DMS79 (cell line): ENCODE results near the gene GDI2.
"Not testable (repeated sequence)": the region's sequence is repeated elsewhere in the genome, so short reads cannot be mapped to it uniquely, and the experiment has no call there.

Experiments
- DNase-seq: peaks from one replicate; lab custom pipeline; 2025; lab: John Stamatoyannopoulos, UW

Gene GDI2

DNA sequence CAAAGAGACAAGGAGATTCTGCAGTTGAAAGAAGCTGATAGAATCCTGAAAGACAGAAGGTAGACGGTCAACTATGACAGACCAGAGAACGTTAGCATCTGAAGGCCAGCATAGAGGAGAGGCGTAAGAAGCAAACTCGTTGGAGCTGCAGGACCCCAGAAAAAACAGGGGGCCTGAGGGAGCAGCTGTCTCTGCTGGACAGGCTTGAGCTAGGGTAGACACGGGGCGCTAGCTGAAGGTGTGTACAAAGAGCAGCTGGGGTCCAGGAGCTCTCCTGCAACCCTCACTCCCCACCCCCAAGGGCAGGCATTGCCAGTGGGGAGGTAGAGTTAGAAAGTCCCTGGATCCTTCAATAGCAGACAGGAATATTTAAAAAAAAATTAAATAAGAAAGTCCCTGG, 14.6 kb upstream of the GDI2 start:
- no peak for DNase-seq

DNA sequence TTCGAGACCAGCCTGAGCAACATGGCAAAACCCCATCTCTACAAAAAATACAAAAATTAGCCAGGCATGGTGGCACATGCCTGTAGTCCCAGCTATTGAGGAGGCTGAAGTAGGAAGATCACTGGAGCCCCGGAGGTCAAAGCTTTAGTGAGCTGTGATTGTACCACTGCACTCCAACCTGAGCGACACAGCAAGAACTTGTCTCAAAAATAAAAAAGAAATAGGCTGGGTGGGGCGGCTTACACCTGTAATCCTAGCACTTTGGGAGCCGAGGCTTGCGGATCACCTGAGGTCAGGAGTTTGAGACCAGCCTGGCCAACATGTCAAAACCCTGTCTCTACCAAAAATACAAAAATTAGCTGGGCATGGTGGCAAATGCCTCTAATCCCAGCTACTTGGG, 13.3 kb upstream of the GDI2 start:
- not testable (repeated sequence) for DNase-seq

DNA sequence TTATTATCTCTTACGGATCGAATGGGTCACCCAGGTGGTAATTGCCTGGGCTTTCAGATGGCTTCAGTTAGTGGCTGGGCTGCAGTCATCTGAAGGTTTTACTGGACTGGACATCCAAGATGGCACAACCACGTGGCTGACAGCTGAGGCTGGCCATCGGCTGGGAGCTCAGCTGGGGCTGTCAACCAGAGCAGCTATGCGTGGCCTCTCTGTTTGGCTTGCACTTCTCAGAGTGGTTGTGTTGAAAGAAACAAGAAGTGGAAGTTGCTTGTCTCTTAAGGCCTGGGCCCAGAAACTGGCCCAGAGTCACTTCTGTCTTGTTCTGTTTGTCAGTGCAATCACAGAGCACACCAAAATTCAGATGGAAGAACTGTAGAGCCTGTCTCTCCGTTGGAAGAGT, 5.7 kb upstream of the GDI2 start:
- DNase-seq: no peak

DNA sequence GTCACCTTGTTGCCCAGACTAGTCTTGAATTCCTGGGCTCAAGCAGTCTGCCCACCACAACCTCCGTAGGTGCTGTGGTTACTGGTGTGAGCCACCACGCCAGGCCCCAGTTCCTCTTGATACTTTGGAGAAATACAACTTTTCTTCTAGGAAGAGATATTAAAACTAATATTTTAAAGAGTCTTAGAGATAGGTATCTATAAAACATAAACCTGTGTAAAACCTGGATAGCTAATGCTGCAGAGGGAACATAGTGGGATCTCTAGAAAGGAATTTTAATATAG, 4.8 kb upstream of the GDI2 start:
- DNase-seq: no peak

DNA sequence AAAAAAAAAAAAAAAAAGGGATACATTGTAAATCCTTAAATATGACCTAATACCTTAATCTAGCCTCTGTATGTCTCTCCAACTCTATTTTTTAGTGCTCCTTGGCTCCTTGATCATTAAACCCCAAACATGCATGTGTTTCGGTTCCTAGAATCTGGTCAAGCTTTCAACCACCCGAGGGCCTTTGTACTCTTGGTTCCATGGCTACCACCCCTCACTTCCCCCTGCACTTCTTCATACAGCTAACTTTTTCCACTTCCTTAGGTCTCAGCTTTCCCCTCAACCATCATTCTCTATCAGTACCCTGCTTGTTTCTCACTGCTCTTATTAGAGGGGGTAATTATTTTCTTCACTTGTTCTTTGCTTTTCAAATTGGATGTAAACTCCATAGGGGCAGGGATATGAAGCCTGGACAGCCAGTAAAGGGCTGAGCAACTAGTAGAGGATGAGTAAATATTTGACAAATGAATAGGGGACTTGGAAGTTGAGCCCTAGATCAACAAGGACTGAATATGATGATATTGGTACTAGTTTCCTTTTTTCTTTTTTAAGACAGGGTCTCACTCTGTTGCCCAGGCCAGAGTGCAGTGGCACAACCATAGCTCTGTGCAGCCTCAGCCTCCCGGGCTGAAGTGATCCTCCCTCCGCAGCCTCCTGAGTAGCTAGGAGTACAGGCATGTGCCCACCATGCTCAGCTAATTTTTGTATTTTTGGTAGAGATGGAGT, 4.3 kb upstream of the GDI2 start:
- no peak for DNase-seq

DNA sequence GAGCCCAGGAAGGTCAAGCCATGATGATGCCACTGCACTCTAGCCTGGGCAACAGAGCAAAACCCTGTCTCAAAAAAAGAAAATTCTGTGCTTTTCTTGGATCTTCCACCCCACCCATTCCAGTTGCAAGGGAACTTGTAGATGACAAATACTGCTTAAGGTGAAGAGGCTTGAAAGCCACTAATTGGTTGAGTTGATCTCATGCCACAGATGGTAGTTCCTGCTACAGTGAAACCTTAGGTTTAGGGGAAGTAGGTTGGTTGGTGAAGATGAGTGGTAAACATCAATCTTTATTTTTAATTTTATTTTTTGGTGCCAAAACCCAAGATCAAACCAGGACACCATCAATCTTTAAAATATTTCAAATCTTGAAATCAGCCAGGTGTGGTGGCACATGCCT, 2.9 kb upstream of the GDI2 start:
- DNase-seq: no peak

DNA sequence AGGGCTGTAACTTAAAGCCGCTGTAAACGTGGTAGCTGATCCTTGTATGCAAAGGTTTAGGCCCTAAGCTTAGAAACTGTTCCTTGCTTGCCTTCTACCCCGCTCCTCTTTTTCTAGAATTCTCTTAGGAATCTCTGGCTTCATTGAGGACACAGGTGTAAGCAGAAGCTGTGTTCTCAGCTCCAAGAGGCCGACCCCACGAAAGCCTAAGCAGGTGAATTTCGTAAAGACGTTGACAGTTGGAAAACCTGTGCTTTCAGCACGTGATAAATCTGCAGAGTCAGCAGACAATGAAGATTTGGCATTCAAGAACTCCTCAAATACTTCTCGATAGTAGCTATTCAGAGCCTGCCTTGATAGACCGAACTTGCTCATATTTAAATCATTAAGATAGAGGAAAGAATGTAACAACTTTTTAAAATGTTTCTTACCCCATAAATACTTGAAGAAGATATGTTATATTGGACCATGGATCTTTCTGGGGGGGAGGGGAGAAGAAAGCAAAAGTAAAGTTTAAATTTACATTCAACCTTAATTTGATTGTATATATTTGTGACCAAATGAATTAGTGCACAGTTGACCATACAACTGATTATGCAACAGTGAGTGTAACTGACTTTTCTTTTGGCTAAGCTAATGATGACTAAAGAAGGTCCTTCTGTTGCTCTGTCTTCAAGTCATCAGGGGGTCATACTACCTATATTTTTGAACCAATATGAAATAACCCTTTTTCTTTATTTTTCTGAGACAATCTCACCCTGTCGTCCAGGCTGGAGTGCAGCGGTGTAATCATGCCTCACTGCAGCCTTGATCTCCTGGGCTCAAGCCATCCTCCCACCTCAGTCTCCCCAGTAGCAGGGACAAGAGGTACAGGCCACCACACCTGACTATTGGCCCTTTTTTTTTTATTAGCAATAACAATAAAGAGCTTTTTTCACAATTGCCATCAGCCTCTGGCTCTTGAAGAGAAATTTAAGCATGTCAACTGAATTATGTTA, 1.2 kb upstream of the GDI2 start:
- DNase-seq: peak; percentile 12

- no peak for DNase-seq
These were observed 218 bp downstream of the GDI2 start for GRCh38 chr10:5813091-5813340.

DNA sequence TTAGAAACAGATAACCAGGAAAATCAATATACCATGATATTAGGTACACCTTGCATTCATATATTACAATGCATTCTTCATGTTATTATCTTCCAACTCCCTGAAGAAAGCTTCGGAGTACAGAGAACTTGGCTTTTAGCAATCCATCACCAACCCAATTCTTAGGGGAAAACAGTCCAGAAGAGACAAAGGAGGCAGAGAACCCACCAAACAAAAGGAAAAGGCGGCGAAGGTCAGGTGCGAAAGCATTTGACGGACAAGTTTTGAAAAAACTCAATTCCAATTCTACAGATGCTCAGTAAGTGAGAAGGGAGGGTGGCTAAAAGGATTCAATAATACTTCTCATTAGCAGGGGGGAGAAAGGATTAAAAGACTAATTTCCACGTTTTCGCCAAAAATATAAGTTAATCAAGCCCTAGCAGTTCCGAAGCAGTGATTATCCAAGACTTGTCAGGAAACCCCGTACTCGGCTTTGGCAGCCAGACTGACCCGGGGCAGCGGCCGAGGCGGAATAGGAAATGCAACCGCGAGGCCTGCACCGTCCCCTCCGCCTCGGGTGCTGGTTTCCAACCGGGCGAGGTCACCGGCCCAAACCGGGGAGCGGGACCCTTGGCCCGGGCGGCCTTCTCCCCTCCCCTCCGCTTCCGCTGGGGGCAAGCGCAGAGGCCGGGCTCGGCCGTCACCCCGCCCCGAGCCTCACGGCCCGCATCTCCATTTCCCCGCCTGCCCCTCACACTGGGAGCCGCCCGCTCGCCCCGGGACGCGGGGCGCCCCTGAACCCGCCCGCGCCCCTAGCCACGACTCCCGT, 747 bp downstream of the GDI2 start:
- peak; percentile 2 for DNase-seq

GRCh38 chr10:5811387-5811821, 1.8 kb downstream of the GDI2 start:
- DNase-seq: peak; percentile 19

DNA sequence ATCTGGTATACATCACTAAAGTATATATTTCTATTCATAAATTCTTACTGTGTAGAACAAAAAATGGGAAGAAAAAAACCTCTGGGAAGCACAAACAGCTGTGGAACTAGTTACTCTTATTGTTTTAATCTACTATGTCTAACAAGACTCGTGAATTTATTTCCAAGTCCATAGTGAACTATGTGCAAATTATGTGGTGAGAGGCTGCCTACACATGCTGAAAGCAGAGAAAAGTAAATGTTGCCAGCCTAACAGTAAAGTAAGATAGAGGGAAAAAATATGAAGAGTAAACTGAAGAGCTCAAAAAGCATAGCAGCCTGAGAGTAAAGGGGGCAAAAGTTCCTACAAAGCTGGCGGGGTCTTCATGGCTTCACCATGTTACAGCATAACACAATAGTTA, 3.0 kb downstream of the GDI2 start:
- no peak for DNase-seq

DNA sequence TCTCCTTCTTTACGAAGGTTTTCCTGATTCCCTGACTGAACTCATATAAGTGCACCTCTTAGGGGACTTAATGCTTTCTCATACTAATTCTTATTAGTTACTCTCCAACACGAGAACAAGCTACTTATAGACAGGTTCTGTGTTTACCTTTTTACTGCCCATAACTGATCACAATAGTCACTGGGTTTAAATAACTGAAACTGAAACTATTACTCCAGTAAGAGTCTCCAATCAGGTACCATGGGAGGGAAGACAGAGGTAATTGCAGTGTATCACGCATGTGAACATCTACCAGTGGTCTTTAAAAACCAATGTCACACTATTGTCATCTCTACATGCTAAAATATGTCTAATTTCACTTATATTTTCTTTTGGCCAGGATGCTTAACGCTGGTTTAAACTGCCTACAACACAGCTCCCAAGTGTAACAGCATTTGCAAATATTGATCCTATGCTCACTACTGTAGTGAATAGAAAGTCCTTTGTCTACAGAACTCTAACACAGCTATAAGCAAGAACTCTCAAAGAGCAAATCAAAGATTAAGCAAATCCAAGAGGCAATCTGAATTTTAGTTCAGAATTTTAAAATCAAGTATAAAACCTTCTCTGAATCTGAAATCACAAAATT, 3.6 kb downstream of the GDI2 start:
- no peak for DNase-seq

GRCh38 chr10:5808783-5809392, 4.3 kb downstream of the GDI2 start:
- DNase-seq: not testable (repeated sequence)

- DNase-seq: no peak
These were observed 6.5 kb downstream of the GDI2 start for GRCh38 chr10:5806745-5807144.

- no peak for DNase-seq
These were observed 7.5 kb downstream of the GDI2 start for GRCh38 chr10:5805711-5806110.

DNA sequence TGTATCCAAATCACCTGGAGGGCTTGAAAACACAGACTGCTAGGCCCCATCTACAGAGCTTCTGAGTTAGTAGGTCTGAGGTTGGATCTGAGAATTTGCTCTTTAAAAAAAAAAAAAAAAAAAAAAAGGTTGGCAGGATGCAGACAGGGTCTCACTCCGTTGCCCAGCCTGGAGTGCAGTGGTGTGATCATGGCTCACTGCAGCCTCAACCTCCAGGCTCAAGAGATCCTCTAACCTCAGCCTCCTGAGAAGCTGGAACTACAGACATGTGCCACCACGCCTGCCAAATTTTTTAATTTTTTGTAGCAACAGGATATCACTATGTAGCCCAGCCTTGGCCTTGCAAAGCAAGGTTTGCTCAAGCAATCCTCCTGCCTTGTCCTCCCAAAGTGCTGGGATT, 8.0 kb downstream of the GDI2 start:
- DNase-seq: no peak

DNA sequence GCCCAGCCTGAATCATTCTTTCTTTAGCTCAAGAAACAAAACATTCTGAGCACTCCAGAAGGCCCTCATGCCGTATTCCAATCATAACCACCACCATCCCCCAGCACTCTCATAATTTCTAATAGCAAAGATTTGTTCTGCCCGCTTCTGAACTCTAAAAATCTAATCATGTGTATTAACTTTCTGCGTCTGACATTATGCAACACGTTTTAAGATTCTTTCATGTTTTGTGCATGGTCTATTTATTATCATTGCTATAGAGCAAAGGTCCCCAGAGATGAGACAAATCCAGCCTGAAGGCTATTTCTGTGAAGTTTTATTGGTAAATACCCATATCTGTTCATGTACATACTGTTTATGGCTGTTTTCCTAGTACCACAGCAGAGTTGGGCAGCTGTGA, 8.8 kb downstream of the GDI2 start:
- no peak for DNase-seq

GRCh38 chr10:5800782-5801181, 12.5 kb downstream of the GDI2 start:
- DNase-seq: no peak

- DNase-seq: no peak
These were observed 19.0 kb downstream of the GDI2 start for GRCh38 chr10:5794236-5794635.

- no peak for DNase-seq
These were observed 23.6 kb downstream of the GDI2 start for GRCh38 chr10:5789626-5790025.

GRCh38 chr10:5788969-5789368, 24.3 kb downstream of the GDI2 start:
- DNase-seq: no peak

DNA sequence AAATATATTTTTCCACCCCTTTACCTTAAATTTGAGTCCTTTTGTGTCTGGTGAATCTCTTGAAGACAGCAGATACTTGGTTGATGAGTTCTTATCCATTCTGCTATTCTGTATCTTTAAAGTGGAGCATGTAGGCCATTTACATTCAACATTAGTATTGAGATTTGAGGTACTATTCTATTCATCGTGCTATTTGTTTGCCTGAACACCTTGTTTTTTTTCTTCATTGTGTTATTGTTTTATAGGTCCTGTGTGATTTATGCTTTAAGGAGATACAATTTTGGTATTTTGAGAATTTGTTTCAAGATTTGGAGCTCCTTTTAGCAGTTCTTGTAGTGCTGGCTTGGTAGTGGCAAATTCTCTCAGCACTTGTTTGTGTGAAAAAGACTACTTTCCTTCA, 29.9 kb downstream of the GDI2 start:
- DNase-seq: no peak
